Sigmoid colon (tissue), 4 donors: Measurements from ENCODE around the gene FGF14.

Experiments
- EP300 ChIP-seq, 4 donors: sonication (generic); formaldehyde crosslinking; IDR thresholded peaks; one replicate each; pipeline ENCODE4 v1.6.1; 2017; ENCODE audit warnings: antibody characterized with exemption in 4 of 4
- POLR2AphosphoS5 ChIP-seq, 4 donors: sonication (generic); formaldehyde crosslinking; IDR thresholded peaks; one replicate each; pipeline ENCODE4 v1.6.1; 2017; ENCODE audit warnings: antibody characterized with exemption in 4 of 4
- TF ChIP-seq, protein P1 (sequence below), 4 experiments: fragments of 450-650 bp in 3 of 4; fragments of 200-600 bp in 1 of 4; IDR thresholded peaks; one replicate each; pipeline ENCODE4 v1.5.1; 2016 to 2019; ENCODE audit warnings: antibody characterized with exemption in 4 of 4, mild to moderate bottlenecking in 3 of 4, moderate library complexity in 2 of 4

DNA sequence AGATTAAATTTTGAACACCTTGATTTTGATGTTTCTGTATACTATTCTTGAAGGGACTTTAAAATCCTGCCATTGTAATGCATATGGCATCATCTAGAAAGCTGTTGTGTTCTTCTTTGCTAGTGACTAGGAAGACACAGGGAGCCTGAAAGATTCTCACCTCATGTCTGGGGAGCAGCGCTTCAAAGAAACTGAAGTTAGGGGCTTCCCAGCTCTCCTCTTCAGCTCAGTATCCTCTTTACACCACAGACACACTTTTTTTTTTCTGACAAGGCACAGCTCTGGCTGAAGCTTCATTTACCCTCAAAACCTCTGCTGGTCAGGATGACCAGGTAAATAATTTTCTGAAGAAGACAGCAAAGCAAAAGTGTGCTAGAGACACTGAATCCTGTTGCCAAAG, 693.7 kb downstream of the FGF14 start:
- TF ChIP-seq, protein P1, sequence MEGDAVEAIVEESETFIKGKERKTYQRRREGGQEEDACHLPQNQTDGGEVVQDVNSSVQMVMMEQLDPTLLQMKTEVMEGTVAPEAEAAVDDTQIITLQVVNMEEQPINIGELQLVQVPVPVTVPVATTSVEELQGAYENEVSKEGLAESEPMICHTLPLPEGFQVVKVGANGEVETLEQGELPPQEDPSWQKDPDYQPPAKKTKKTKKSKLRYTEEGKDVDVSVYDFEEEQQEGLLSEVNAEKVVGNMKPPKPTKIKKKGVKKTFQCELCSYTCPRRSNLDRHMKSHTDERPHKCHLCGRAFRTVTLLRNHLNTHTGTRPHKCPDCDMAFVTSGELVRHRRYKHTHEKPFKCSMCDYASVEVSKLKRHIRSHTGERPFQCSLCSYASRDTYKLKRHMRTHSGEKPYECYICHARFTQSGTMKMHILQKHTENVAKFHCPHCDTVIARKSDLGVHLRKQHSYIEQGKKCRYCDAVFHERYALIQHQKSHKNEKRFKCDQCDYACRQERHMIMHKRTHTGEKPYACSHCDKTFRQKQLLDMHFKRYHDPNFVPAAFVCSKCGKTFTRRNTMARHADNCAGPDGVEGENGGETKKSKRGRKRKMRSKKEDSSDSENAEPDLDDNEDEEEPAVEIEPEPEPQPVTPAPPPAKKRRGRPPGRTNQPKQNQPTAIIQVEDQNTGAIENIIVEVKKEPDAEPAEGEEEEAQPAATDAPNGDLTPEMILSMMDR (IDR thresholded peaks at IDR 0.05) = no peak
- TF ChIP-seq EP300 (IDR thresholded peaks at IDR 0.05) (no peak), POLR2AphosphoS5 (IDR thresholded peaks at IDR 0.05) (no peak)
